ENCODE measurements around the gene C1QTNF2. TPM values are rescaled to one million over a fixed set of nuclear protein-coding genes. Genes with fewer than 3 reads are reported as not detected.
"Not testable (repeated sequence)": the region's sequence is repeated elsewhere in the genome, so short reads cannot be mapped to it uniquely, and the experiment has no call there.

Gene C1QTNF2
- total RNA-seq, 1 donor from 2014 or later = 0.26 TPM

GRCh38 chr5:160342413-160342941, 27.9 kb downstream of the C1QTNF2 start:
- no peak for DNase-seq (ENCODE audit: low read depth in 2 of 2)

DNA sequence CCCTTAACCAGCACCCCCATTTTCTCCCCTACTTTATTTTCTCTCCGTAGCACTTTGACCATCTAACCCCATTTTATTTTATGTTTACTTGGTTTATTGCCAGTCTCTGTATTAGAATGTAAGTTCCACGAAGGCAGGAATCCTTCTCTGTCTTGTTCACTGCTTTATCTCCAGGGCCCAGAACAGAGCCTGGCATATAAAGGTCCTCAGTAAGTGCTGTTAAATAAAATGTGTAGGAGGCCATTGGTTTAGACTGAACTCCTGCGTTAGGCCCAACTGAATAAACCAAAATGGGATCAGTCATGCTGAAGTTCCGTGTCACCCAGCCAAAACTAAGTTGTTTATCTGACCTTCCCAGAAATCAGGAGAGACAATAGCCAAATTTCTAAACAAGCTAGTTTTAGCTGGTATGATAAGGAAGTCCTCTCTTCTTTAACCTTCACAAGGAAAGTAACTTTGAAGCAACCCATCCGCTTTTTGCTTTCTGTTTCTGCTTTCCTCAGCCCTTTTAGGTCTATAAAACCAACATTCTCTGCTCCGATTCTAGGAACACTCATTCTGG, 29.0 kb downstream of the C1QTNF2 start:
- no peak for DNase-seq (ENCODE audit: low read depth in 2 of 2)

GRCh38 chr5:160340513-160340912, 29.9 kb downstream of the C1QTNF2 start:
- DNase-seq (ENCODE audit: low read depth in 2 of 2) = not testable (repeated sequence)

GRCh38 chr5:160339406-160340130, 30.9 kb downstream of the C1QTNF2 start:
- no peak for DNase-seq (ENCODE audit: low read depth in 2 of 2)

- not testable (repeated sequence) for DNase-seq (ENCODE audit: low read depth in 2 of 2)
Measured at GRCh38 chr5:160334716-160335115, 35.7 kb downstream of the C1QTNF2 start.

DNA sequence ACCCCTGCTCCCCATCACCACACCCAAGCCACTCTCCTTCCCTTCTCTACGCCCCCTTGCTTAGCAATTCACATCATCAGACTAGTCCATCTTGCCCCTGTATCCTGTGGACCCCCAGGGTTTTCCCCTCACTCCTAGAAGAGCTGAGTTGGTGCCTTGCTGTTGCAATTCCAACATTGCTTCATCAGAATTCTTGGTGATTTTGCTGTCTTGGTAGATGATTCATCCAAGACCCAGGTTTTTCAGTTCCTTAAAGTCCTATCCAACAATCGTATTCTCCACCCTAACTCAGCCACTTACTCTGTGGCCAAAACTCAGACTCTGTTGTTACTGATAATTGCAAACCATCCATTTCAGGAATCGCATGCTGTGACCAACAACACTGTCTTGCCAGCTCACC, 36.7 kb downstream of the C1QTNF2 start:
- no peak for DNase-seq (ENCODE audit: low read depth in 2 of 2)

DNA sequence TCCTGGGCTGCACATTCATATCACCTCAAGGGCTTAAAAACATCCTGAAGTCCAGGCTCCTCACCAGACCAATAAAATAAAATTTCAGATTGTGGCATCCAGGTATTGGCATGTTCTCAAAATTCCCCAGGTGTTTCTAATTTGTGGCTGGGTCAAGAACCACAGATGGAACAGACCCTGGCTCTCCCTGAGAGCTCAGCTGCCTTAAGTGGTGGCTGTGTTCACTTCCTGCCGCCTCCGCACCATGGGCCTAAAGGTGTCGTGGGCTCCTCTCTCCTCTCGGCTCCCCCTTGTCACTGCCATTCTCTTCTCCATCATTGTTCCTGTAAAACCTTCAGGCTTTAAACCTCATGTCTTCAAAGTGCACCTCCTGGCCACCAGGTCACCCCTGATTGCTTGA, 40.2 kb downstream of the C1QTNF2 start:
- DNase-seq (ENCODE audit: low read depth in 2 of 2) = no peak

GRCh38 chr5:160327818-160328217, 42.6 kb downstream of the C1QTNF2 start:
- no peak for DNase-seq (ENCODE audit: low read depth in 2 of 2)

DNA sequence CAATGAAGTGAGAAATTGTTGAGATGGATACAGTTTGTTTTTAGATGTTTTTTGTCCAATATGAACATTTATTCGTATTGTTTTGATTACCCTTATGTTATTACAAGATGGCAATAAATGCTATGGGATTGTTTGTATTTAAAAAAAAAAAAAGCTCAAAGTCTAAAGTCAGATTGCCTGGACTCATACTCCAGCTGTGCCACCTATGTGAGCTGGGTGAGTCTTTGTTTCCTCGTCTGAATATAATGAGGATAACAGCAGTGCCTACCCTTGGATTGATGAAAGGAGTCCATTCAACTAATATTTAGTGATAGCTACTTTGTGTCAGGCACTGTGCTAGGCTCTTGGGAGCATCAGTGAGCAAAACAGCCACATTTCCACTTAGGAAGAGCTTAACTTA, 43.4 kb downstream of the C1QTNF2 start:
- DNase-seq (ENCODE audit: low read depth in 2 of 2) = no peak

DNA sequence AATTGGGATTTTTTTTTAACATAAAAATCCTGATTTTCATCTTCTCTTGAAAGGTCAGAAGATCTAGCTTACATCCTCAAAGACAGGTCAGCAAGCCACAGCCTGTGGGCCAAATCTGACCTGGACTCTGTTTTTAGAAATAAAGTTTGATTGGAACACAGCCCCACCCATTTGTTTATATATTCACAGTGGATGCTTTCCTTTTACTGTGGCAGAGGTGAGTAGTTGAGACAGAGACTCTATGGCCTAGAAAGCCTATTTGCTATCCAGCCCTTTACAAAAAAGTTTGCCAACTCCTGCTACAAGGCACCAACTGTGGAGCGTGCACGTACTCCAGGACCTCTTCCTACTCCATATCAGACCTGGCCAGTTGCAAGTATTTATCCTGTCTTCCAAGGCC, 44.7 kb downstream of the C1QTNF2 start:
- no peak for DNase-seq (ENCODE audit: low read depth in 2 of 2)

- DNase-seq (ENCODE audit: low read depth in 2 of 2) = no peak
Measured at GRCh38 chr5:160324886-160325285, 45.5 kb downstream of the C1QTNF2 start.

DNA sequence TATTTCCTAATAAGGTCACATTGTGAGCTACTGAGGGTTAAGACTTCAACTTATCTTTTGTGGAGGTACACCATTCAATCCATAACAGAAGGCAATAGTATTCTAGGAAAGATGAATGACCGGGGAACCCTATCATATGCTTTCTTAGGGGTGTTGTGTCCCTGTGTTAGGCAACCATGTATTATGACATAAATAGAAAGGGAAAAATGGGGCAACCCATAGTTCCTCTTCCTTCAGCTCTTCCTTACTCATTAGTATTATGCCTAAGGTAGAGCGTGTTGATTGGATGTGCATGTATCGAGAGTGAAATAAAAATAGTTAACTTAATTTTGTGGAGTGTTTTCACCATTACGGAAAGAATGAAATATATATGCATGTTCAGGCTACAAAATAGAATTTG, 52.0 kb downstream of the C1QTNF2 start:
- no peak for DNase-seq (ENCODE audit: low read depth in 2 of 2)

- no peak for DNase-seq (ENCODE audit: low read depth in 2 of 2)
Measured at GRCh38 chr5:160317434-160317833, 53.0 kb downstream of the C1QTNF2 start.

DNA sequence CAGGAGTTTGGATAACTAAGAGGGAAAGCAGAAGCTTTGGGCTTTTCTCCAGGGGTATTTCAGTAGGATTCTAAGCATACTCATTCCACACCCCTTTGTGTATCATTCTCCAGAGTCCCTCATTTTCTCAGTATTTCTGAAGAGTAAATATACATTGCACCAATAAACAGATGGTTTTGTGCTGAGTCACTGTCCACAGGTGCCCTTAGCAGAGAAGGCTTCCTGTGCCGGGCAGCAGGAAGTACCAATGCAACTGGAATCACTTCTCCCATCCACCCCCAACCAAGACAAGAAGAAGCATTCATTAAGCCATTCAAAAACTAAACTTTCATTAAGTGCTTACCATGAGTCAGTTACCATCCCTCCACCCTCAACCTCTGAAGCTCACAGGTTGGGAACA, 54.5 kb downstream of the C1QTNF2 start:
- peak in 1 of 2 donors; percentile 66 for DNase-seq (ENCODE audit: low read depth in 2 of 2)

DNA sequence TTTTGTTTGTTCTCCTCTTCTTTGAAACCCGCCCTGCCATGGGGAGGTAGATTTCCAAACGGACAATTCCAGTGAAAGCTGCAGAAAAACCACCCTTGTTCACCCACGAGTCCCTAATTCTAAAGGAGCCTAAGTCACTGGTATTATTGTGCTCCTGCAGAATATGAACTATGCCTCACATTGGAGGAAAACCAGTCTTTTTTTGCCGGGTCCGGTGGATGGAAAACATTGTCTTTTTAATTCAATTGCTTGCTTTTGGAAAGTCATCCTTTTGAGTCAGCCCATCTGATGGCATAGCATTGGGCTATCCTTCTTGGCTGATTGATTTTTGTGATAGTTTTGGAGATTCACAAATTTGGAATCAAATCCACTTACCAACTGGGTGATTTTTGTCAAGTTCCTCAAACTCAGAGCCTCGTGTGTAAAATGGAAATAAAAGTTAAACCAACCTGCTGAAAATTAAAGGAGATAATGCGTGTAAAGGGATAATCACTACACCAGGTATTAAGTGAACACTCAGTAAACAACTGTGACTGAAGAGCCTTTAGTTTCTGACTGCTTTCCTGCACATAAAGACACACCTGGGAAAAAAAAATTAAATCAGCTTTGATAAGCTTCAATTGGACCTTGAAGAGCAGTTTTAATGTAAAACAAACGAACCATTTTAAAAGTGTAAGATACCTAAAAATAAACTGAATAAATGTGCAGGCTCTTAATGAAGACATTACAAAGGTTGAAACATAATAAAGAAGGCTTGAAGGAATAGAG, 57.3 kb downstream of the C1QTNF2 start:
- DNase-seq (ENCODE audit: low read depth in 2 of 2) = no peak

DNA sequence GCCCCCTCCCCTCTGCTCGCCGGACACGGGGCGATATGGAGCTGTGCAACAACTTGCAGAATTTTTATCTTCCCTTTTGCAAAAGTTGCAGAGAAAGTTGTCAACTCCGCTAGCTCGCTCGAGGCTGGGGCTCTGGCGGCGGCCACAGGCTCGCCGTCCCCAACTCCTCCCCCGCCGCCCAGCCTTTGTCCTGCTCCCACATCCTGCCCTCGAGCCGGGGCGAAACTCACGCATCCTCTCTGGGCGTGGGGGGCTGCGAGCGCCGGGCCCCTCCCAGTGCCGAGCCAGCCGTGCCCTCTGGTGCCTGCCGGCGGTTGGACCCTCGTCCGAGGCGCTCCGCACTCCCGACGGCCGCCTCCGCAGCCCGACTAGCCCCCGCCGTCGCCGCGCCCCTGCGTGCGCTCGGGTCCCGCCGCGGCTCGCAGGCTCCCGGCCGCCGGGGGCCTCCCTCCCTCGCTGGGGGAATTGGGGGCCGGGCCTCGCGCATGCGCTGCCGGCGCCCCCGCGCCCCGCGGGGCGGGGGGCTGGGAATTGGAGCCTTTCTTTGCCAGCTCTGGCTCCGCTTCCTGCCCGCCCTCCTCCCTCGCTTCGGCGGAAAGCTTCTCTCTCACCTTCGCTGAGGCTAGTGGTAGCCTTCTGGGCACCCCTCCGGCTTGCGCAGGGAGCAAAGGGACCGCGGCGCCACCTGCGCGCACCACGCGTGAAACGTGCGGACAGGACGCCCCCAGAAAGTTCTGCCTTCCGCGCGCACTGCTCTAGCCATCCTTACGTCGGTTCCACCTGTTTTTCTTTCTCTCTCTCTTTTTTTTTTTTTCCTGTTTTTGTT, 58.1 kb downstream of the C1QTNF2 start, which contains the start of gene CCNJL:
Gene CCNJL (minus strand): TSS at position 431 of the 826 bp plus-strand sequence. CDS start 641 bp downstream, outside the sequence.
- DNase-seq (ENCODE audit: low read depth in 2 of 2) = peak in 1 of 2 donors; percentile 69

GRCh38 chr5:160311491-160312133, 58.8 kb downstream of the C1QTNF2 start:
- DNase-seq (ENCODE audit: low read depth in 2 of 2) = peak in 1 of 2 donors; percentile 26

DNA sequence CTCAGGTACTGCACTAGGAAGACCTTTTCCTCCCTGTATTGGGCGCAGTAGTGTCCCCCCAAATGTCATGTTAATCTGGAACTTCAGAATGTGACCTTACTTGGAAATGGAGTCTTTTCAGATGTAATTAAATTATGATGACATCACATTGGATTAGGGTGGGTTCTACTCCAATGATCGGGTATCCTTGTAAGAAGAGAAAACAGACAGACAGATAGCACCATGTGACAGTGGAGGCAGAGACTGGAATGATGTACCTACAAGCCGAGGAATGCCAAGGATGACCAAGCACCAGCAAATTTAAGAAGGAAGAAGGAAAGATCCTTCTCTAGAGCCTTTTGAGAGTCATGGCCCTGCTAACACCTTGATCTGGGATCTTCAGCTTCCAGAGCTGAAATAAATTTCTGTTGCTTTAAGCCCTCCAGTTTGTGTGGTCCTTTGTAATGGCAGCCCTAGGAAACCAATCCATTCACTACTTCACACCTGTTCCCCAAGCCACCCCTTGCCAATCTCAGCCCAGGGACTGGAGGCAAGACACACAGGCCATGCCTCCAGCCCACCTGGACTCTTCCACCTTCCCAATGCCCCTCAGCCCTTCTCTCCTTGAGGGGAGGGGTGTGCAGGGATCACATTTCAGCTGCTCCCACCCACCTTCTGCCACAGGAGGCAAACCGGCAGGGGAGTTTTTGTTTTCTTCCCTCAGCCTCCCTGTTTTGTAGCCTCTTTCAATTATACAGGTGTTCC, 59.7 kb downstream of the C1QTNF2 start:
- no peak for DNase-seq (ENCODE audit: low read depth in 2 of 2)

DNA sequence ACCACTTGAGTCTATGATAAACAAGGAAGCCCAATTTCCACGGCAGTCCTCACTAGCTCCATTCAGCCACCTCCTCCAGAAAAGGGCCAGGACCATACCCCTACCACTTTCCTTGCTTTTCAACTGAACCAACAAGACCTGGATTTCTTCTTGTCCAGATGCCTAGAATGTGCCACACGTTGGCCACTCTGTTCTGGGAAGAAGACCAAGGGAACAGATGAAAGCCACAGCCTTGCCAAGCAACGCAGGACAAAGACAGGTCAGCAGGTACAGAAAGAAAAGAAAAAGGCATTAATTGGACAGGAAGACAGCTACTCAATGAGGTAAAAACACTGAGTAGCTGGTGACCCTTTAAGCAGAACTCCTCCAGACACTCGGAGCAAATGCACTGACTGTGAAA, 60.3 kb downstream of the C1QTNF2 start:
- no peak for DNase-seq (ENCODE audit: low read depth in 2 of 2)

- no peak for DNase-seq (ENCODE audit: low read depth in 2 of 2)
Measured at GRCh38 chr5:160306696-160307095, 63.7 kb downstream of the C1QTNF2 start.
